HG03025 (cell line): Measurements from ENCODE around the gene ARHGEF4.
A peak's percentile ranks its signal among the peaks of the same experiment; 100 is the strongest.

Experiments
- ATAC-seq: cut with Tn5 transposase; IDR thresholded peaks from one replicate; pipeline ENCODE4 v1.9.1; 2021; ENCODE audit warnings: mild to moderate bottlenecking, moderate library complexity; ENCODE audit not compliant: unreplicated experiment, low FRiP score

Gene ARHGEF4

GRCh38 chr2:130836501-130837174 is at the start of gene ARHGEF4:
Gene ARHGEF4 (plus strand): TSS chr2:130836914. CDS start chr2:130836954, 40 bp downstream.
- ATAC-seq, result no peak

- ATAC-seq, result no peak
These were observed 48.9 kb upstream of the ARHGEF4 start for GRCh38 chr2:130787841-130788240.

GRCh38 chr2:130790312-130790711 is 46.4 kb upstream of the ARHGEF4 start:
- ATAC-seq, result no peak

- no peak for ATAC-seq
These were observed 45.7 kb upstream of the ARHGEF4 start for GRCh38 chr2:130790804-130791616.

GRCh38 chr2:130791617-130791939 is 45.1 kb upstream of the ARHGEF4 start:
- no peak for ATAC-seq

GRCh38 chr2:130795431-130795830 is 41.3 kb upstream of the ARHGEF4 start:
- ATAC-seq, result no peak

- no peak for ATAC-seq
These were observed 40.4 kb upstream of the ARHGEF4 start for GRCh38 chr2:130796290-130796689.

GRCh38 chr2:130797493-130798435 is 39.0 kb upstream of the ARHGEF4 start:
- ATAC-seq, result peak; percentile 96

- ATAC-seq, result no peak
These were observed 38.1 kb upstream of the ARHGEF4 start for GRCh38 chr2:130798472-130799218.

GRCh38 chr2:130799295-130799694 is 37.4 kb upstream of the ARHGEF4 start:
- no peak for ATAC-seq

GRCh38 chr2:130805613-130806012 is 31.1 kb upstream of the ARHGEF4 start:
- ATAC-seq, result no peak

- ATAC-seq, result no peak
These were observed 30.3 kb upstream of the ARHGEF4 start for GRCh38 chr2:130806370-130806769.

GRCh38 chr2:130807659-130808385 is 28.9 kb upstream of the ARHGEF4 start:
- ATAC-seq, result no peak

- ATAC-seq, result no peak
These were observed 28.0 kb upstream of the ARHGEF4 start for GRCh38 chr2:130808482-130809268.

- ATAC-seq, result no peak
These were observed 26.2 kb upstream of the ARHGEF4 start for GRCh38 chr2:130810490-130810889.

- no peak for ATAC-seq
These were observed 23.0 kb upstream of the ARHGEF4 start for GRCh38 chr2:130813722-130814121.

GRCh38 chr2:130814931-130815680 is 21.6 kb upstream of the ARHGEF4 start:
- no peak for ATAC-seq

- no peak for ATAC-seq
These were observed 17.9 kb upstream of the ARHGEF4 start for GRCh38 chr2:130818809-130819208.
